MM.1S (cell line): ENCODE results near the gene PARP6.

ENCODE experiments used
- EZH2phosphoT487 ChIP-seq: fragments of 300-600 bp; sonication (generic); IDR thresholded peaks from 2 replicates; pipeline ENCODE4 v1.6.1; 2018; ENCODE audit warnings: antibody characterized with exemption, low read length
- TF ChIP-seq, protein P1 (sequence below): fragments of 300-600 bp; sonication (generic); IDR thresholded peaks from 2 replicates; pipeline ENCODE4 v1.5.1; 2016; ENCODE audit warnings: antibody characterized with exemption, low read length, mixed read lengths

DNA sequence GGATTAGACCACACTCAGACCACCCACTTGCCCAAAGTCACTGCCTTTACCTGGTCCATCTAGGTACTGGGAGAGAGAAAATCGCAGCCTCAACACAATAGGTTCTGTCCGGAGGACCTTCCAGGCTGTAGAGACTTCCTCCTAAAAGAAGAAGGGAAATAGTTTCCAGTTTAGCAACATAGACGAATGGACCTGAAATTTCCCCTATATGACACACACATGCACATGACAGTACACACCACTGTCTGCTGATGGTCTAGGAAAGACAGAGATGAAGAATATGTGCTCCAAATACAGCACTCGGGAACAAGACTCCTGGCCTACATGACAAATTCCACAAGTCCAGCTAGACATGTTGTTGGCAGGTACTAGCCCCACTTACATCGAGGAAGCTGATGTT is 7.3 kb downstream of the PARP6 start:
- TF ChIP-seq, protein P1, sequence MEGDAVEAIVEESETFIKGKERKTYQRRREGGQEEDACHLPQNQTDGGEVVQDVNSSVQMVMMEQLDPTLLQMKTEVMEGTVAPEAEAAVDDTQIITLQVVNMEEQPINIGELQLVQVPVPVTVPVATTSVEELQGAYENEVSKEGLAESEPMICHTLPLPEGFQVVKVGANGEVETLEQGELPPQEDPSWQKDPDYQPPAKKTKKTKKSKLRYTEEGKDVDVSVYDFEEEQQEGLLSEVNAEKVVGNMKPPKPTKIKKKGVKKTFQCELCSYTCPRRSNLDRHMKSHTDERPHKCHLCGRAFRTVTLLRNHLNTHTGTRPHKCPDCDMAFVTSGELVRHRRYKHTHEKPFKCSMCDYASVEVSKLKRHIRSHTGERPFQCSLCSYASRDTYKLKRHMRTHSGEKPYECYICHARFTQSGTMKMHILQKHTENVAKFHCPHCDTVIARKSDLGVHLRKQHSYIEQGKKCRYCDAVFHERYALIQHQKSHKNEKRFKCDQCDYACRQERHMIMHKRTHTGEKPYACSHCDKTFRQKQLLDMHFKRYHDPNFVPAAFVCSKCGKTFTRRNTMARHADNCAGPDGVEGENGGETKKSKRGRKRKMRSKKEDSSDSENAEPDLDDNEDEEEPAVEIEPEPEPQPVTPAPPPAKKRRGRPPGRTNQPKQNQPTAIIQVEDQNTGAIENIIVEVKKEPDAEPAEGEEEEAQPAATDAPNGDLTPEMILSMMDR, result no peak
- TF ChIP-seq EZH2phosphoT487, result no peak
